Raji (cell line): ENCODE measurements around the gene CYBB.

Experiments
- POLR2A ChIP-seq: IDR thresholded peaks from 2 replicates; pipeline ENCODE4 v1.6.1; 2011; ENCODE audit warnings: low read depth, low read length, control low read depth; ENCODE audit not compliant: insufficient read depth

Gene CYBB

DNA sequence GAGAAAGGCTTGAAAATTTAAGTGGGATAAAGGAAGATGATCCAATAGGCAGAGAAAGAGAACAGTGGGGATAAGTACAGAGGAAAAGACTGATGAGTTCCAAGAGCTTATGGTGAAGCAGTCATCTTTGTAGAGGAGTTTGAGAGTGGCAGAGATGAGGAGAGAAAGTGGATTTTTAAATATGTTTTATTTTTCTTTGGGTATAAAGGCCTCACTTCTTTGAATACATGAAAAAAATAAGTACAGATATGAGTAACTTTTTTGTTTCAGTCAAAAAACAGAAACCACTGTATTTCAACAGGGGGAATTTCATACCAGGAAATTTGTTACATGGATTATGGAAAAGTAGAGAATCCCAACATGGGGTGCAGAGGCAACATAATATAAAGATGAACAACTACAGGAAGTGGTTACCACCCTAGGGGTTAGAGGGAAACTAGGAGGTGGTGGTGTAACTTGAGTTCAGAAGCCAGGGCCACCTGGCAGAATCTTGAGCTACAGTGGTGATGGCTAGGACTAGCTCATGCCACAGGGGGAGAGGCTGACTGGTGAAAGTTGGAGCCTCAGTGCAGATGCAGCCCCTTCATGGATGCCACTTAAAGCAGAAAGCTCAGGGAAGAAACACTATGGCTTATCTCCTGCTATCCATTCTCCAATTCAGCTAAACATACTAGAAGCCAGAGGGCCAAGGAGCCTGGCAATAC lies 3.4 kb upstream of the CYBB start:
- TF ChIP-seq POLR2A, result peak; percentile 35; the same call in 1 of the 2 replicates

DNA sequence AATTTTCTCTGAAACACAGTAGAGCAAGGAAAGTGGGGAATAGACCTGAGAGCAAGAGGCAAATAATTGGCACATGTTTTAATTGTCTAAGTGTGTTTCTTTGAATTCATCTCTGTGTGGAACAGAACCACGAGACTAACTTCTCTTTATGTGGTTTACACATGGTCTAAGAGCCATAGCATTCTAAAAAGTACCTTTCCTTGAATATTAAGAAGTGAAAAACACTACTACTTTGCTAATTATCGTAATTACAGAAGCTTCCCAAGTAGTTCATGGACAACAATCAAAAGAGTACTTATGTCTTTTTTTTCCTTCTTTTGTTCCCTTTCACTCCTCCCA lies 2.9 kb upstream of the CYBB start:
- TF ChIP-seq POLR2A, result no peak

DNA sequence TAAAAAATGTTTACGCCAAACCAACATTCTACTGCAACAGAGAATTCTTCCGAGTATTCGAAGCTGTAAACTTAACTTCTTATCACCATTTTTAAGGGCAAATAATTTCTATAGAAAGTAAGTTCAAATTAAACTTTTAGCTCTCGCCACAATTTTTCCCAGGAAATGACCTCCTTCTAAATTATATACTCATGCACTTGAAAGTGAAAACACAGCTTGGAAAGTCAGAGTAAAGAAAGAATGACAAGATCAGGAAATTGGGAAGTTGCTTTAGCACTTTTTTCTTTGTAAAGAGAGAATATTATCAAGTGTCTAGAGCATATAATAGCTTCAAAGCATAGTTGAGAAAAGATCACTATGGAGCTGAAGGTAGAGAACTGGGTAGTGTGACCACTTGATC lies 1.2 kb downstream of the CYBB start:
- no peak for TF ChIP-seq POLR2A

DNA sequence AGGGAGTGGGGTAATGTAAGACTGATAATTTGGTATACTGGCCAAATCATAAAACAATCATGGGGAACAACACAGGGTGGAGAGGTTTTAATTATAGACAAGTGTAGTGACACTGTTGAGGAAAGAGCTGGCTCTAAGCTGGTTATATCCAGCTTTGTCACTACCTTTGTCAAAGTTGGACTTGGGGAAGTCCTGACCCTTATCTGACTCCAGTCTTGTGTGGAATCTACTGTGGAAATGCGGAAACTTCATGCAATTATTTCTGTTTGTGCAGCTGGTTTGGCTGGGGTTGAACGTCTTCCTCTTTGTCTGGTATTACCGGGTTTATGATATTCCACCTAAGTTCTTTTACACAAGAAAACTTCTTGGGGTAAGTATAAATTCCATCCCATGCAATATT lies 2.0 kb downstream of the CYBB start:
- TF ChIP-seq POLR2A, result no peak

DNA sequence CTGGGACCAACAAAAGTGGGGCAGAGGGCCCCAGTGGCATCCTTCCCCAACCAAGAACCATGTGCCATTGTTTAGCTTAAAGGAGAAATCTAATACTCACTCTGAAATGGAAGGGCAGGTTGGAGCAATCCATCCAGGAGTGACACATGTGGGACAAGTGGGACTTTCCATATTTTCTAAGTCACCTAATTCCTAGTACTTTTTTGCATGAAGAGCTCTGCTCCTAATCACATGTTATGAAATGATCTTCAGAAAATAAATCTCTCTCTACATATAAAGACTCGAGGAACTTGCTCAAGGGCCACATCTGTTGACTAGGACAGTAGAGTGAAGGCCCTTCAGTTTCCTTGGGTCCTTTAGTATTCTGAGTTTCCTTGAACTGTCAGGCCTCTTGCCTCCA lies 2.5 kb downstream of the CYBB start:
- no peak for TF ChIP-seq POLR2A

DNA sequence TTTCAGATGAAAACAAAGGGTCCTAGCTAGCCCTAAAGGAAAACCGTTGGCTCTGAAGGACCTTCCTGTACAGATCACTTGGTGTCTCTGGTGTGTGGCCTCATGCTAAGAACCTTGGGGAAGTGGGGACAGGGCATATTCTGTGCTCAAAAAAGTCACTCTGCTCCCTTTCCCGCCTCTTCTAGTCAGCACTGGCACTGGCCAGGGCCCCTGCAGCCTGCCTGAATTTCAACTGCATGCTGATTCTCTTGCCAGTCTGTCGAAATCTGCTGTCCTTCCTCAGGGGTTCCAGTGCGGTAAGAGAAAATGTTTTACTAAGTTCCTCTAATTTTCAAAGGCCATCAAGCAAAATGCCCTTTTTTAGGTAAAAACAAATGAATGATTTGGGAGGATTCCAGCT lies 3.4 kb downstream of the CYBB start:
- no peak for TF ChIP-seq POLR2A

DNA sequence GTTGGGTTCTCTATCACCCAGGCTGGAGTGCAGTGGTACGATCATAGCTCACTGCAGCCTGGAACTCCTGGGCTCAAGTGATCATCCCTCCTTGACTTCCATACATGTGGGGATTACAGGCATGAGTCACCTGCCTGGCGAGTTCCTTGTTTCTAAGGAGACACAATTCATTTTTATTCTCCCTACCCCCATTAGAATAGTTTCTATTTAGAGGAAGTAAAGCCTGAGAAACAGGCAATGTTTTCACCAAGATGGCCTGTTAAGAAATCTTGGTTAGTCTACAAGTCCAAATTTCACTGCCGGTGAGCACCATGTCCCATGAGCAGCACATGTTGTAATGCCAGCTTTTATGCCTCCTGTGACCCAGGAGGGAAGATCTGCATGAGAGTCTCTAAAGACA lies 5.7 kb downstream of the CYBB start:
- TF ChIP-seq POLR2A, result no peak

DNA sequence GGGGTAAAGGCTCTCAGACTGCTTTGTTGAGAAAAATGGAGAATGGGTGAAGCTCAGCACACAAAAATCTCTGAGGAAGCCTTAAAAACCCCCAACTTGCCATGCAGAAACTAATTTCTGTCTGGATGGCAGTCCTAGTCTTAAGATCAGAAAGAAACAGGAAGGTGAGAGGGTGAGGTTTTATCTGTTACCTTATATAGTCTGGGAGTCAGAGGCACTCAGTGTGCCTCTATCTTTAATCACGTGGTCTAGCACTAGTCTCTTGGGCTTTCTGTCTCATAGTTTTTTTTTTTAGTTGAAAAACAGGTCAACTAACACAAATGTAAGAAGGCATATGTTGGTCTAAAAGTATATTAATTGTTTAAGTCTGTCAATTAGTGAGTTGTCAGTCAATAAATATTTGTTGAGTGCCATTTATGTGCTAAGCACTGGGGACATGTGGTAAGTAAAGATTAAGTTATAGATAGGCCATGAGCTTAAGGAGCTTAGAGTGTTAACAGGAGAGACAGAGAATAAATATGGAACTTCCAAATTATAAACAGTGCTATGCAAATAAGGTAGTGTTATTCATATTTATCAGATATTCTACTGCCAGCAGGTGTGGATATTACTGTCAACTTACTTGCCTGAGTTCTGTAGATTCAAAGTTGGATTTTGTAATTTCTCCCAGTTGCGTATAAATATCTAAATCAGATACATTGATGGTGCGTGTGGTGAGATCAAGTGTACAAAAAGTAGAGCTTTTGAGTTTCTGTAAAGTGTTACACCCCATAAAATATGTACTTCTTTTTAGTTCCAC lies 7.0 kb downstream of the CYBB start:
- TF ChIP-seq POLR2A, result 0 out of 2 replicates have a peak, but pooled peaks have one; percentile 29

DNA sequence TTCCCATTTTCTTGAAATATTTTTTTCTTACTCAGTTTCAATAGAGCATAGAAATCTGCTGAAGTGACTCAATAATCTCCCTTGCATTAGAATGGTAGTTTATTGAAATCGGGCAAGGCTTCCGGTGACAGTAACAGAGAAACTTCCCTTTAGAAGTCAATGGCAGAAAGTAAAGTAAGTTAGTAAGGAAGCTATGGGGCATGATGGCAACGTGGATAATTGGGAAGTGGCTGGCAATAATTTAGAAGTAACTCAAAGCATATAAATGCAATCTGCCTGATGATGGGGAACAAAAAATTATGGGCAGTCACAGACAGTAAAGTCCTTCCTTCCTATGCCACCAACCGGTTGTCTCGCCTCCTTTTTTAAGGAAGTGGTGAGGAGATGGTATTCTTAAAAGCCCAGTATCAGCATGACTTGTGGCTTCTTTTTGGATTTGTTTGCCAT lies 7.6 kb downstream of the CYBB start:
- no peak for TF ChIP-seq POLR2A

DNA sequence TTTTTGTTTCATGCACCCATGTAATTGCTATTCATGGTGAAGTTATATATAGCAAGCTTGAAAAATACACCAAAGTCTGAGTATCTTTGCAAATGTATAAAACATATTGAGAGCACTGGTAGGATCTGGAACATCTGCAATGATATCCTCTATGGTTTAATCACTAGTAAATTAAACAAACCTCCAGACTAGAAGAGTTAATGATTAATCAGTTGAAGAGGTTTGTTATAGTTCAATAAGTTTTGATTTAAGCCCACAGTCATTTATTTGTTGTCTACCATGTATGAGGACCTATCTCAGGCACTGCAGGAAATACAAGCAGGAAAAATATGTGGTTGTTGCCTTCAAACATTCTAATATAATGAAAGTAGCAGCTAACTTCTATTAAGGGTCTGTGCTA lies 16.5 kb downstream of the CYBB start:
- no peak for TF ChIP-seq POLR2A

DNA sequence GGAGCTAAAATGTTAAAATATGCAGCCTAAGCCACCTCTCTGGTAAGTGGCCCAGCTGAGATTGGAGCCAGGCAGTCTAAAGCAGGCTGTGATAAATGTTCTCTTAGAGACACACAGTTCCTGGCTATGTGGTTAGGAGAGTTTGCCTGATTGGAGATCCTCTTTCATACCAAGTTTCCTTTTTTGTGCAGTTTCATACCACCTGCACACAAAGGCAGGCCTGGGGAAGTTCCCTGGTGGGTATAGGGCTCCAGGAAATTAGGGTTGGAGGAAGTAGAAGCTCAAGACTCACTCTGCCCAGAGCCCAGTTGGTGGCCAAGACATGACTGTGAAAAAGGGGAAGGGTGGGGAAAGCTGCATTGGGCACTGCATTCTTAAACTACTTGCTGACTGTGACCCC lies 16.9 kb downstream of the CYBB start:
- no peak for TF ChIP-seq POLR2A

DNA sequence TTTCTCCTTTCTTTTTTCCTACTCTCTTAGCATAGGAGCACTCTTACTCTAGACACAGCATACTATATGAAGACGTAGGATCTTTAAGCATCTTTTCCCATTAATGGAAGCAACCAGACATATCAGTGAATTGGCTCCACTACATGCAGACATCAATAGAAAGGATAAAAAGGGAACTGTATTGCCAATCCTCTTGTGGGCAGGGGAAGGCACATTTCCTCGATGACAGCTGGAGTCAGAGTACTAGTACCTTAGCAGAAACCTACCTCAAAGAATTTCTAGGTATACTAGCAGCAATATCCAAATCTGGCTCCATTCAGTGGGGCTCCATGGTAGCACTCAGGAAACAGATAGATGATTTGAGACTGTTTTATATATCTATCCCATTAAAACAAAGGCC lies 20.1 kb downstream of the CYBB start:
- no peak for TF ChIP-seq POLR2A

DNA sequence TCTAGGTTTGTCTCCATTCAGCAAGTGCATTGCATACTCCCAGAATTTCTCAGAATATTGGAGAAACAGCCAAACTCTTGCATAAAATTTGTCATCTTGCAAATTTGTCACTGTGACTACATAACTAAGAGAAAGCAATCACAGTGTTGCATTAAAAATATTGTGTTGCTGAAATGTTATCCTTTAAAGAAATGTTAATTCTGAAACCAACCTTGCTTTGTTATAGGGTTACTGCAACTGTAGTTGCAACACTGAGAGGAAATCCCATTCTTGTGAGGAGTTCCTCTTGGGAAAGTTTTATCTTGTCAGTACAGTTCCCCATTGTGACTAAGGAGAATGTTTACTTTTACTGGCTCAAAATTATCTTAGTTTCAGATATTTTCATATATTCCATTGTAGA lies 20.9 kb downstream of the CYBB start:
- no peak for TF ChIP-seq POLR2A

DNA sequence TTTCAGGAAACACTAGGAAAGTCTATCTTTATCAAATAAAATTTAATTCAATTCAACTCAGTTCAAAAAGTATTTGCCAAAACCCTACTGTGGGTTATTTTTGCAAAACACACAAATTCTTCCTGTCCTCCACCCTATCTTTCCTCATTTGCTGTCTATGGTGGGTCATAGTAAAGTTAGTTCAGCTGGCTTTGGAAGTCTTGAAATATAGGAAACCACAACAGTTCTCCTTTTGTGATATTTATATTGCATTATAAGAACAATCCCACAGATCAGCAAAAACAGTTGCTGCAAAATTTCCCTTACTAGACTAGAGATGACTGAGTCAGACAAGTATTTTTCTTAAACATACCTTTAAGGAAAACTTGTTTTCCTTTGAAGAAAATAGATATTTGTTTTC lies 22.2 kb downstream of the CYBB start:
- TF ChIP-seq POLR2A, result no peak

DNA sequence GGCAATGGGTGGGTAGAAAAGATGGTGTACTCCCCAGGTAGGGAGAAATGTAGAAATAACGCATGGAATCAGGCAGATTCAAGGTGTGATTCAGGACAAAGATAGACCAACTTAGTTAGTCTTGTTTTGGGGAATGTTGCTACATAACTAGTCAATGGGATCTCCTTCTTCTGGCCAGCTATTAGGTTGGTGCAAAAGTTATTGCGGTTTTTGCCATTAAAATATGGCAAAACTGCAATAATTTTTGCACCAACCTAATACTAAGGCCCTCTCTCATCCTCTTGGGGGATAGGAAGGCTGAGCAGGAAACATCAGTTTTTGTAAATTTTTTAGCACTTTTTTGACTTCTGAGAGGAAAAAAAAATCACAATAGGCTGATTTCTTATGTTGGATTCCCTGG lies 23.2 kb downstream of the CYBB start:
- TF ChIP-seq POLR2A, result no peak

DNA sequence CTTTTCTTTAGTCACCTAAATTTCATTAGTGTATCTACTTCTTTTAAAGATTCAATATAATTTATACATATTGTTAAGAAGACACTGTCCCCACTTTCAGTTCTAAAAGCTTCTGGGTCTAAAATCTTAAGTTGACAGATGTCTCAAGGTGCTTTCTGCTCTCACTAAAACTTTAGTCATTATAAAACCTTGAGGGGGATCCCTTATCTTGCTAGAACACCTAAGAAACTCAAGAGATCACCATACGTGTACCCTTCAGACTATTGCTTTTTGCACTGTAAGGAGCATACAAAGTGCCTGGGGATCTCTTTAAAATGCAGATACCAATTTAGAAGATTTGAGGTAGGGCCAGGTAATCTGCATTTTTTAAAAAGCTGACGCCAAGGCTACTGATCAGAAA lies 30.1 kb downstream of the CYBB start:
- TF ChIP-seq POLR2A, result no peak

DNA sequence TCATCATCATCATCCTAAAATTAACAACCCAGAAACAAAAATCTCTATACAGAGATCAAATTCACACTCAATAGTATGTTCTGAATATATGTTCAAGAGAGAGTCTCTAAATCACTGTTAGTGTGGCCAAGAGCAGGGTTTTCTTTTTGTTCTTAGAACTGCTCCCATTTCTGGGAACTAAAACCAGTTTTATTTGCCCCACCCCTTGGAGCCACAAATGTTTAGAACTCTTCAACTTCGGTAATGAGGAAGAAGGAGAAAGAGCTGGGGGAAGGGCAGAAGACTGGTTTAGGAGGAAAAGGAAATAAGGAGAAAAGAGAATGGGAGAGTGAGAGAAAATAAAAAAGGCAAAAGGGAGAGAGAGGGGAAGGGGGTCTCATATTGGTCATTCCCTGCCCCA lies 32.3 kb downstream of the CYBB start:
- TF ChIP-seq POLR2A, result no peak
